Measurements from ENCODE around the gene ZNF574.

The ZNF574 gene

DNA sequence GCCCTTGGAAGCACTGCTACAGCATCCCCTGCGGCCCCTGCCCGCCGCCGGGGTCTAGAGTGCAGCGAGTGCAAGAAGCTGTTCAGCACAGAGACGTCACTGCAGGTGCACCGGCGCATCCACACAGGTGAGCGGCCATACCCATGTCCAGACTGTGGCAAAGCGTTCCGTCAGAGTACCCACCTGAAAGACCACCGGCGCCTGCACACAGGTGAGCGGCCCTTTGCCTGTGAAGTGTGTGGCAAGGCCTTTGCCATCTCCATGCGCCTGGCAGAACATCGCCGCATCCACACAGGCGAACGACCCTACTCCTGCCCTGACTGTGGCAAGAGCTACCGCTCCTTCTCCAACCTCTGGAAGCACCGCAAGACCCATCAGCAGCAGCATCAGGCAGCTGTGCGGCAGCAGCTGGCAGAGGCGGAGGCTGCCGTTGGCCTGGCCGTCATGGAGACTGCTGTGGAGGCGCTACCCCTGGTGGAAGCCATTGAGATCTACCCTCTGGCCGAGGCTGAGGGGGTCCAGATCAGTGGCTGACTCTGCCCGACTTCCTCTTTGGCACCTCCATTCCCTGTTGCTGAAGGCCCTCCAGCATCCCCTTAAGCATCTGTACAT is 4.9 kb downstream of the ZNF574 start:
- Mint-ChIP-seq H3K9me3 (no peaks in the 10 kb centered on the region), H3K36me3 (peaks cover 5% of the 10 kb centered on the region), H3K4me1 (peaks cover 32% of the 10 kb centered on the region), H3K27me3 (no peaks in the 10 kb centered on the region), H3K27ac (no peak overlapping the region), H3K4me3 (no peak overlapping the region)
- ATAC-seq (ENCODE audit: low read depth): no peak
- DNase-seq (ENCODE audit: low spot score in 2 of 2): no peak

DNA sequence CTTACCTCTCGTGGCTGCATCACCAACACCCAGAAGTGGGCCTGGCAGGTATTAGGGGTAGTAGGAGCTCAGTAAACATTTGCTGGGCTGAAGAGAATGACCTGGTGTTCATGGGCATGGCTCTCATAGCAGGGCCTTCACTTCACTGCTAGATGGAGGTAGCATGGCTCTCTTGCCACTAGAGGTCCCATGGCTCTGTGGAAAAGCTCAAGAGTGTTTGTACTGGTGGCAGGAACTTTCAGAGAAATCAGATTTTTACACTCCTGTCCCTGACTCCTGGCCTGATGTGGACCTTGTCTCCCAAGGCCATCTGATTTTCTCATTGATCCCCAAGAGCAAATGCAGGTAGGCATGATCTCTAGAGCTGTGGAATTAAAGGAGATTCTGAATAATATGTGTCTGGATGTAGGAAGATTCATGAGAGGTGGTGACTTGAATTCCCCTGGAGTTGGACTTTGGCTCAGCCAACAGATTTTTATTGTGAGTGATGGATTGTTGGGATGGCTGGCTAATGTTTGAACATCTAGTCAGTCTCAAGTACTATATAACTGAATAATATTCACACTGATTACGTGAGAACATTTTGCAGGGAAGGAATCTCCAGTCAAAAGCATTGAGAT is 5.7 kb downstream of the ZNF574 start:
- Mint-ChIP-seq H3K27ac (peak overlapping the region; percentile 54), H3K4me3 (no peak overlapping the region), H3K36me3 (peaks cover 5% of the 10 kb centered on the region), H3K27me3 (no peaks in the 10 kb centered on the region), H3K9me3 (no peaks in the 10 kb centered on the region), H3K4me1 (peaks cover 30% of the 10 kb centered on the region)
- ATAC-seq (ENCODE audit: low read depth): peak; percentile 82
- DNase-seq (ENCODE audit: low spot score in 2 of 2): no peak

DNA sequence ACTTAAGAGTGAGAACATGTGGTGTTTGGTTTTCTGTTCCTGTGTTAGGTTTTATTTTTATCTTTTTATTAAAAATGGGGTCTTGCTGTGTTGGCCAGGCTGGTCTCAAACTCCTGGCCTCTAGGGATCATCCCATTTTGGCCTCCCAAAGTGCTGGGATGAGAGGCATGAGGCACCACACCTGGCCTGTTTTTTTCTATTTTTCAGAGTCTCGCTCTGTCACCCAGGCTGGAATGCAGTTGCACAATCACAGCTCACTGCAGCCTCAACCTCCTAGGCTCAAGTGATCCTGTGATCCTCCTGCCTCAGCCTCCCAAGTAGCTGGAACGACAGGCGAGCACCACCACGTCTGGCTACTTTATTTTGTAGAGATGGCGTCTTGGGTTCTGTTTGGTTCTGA is 7.6 kb downstream of the ZNF574 start:
- Mint-ChIP-seq H3K27me3 (no peaks in the 10 kb centered on the region), H3K4me1 (peaks cover 25% of the 10 kb centered on the region), H3K9me3 (no peaks in the 10 kb centered on the region), H3K4me3 (no peak overlapping the region), H3K36me3 (peaks cover 5% of the 10 kb centered on the region), H3K27ac (peak overlapping the region; percentile 54)
- DNase-seq (ENCODE audit: low spot score in 2 of 2): no peak
- ATAC-seq (ENCODE audit: low read depth): no peak

DNA sequence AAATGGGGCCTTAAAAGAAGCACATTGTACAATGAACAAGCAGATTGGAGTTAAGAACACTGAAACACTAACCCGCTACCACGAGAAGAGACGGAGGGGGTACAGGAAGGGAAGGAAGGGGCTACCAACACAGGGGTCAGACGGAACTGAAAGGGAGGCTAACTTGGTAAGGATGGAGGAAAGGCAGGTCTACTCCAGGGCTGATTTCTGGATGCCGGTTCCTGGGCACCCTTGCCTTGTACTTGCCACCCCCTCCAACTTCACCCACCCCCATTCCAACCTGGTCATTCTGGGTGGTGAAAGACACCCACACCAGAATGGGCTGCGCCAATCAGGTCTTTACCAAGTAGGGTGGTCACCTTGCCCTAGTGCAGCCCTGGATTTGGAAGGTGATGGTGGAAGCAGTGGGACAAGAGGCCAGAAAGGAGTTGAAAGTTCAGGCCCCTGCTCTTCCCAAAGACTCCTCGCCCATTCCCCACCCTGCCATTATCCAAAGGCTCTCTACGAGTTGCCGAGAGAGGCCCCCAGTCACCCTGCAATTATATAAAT is 10.3 kb downstream of the ZNF574 start:
- peaks cover 7% of the 10 kb centered on the region for H3K36me3 Mint-ChIP-seq
- H3K4me3 Mint-ChIP-seq: no peak overlapping the region
- no peaks in the 10 kb centered on the region for H3K27me3 Mint-ChIP-seq
- DNase-seq (ENCODE audit: low spot score in 2 of 2): no peak
- ATAC-seq (ENCODE audit: low read depth): no peak
- H3K4me1 Mint-ChIP-seq: peaks cover 41% of the 10 kb centered on the region
- no peaks in the 10 kb centered on the region for H3K9me3 Mint-ChIP-seq
- peak overlapping the region; percentile 33 for H3K27ac Mint-ChIP-seq

DNA sequence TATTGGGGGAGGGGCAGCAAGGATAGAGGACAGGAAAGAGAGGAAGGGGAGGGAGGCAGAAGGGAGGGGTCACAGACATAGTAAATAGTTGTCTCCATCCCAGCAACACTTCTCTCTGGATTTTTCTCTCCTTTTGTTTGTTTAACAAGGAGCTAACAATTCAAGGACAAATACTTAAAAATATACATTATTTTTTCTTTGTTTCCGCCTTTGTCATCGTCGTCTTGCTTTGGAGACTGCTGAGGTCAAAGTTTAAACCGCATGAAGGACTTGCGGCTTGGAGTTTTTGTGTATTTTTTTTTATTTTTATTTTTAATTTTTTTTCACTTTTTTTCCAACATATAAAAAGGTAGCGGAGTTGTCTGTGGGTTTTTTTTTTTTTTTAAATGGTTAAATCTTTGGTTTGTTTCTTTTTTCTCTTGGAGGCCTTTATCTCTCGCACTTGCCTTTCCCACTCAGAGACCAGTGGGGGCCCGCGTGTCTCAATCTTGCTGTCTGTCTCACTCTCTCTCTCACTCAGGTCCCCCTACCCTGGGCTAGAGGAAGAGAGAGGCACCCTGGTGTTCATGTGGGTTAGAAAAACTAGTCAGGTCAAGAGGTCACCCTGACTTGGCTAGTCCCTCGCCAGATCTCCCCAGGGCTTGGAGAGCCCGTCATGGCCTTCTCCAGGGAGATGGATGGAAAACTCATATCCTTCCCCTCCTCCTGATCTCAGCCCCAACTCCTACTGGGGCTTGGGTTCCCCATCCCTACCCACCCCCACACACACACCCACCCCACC is 11.0 kb downstream of the ZNF574 start:
- H3K27ac Mint-ChIP-seq: peak overlapping the region; percentile 36
- no peak for DNase-seq (ENCODE audit: low spot score in 2 of 2)
- ATAC-seq (ENCODE audit: low read depth): peak; percentile 18
- H3K4me1 Mint-ChIP-seq: peaks cover 37% of the 10 kb centered on the region
- peaks cover 5% of the 10 kb centered on the region for H3K36me3 Mint-ChIP-seq
- no peaks in the 10 kb centered on the region for H3K27me3 Mint-ChIP-seq
- no peak overlapping the region for H3K4me3 Mint-ChIP-seq
- no peaks in the 10 kb centered on the region for H3K9me3 Mint-ChIP-seq

DNA sequence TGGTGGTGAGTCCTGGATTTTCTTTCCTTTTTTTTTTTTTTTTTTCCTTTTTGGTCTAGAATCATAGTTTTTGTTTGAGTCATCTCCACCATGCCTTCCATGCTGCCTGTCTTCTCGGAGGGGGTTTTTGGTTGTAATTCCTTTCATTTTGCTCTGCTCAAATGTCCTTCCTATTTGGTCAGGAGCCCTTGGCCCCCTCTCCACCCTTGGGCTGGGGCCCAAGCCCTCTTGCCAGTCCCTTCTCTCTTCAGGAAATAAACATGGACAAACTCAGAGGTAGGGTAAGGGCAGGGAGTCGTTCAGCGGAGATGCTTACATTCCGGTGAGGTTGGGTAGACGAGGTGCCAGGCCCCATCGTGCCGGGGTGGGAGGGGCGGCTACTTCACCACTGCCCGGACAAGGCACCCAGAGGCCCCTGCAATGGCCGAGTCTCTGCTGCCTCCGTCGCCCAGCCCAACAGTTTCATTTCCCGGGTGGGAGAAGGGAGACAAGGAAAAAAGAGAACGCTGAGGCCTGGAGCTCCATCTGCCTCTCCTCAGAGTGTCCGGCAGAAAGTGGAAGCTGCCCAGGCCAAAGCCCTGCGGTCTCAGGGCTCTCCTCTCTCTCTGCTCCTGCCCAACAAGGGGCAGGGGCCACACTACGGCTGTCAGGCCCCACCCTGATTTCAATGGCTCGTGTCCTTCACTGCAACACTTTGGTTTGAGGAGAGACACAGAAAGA is 12.7 kb downstream of the ZNF574 start:
- peak overlapping the region; percentile 78 for H3K27ac Mint-ChIP-seq
- peaks cover 9% of the 10 kb centered on the region for H3K36me3 Mint-ChIP-seq
- ATAC-seq (ENCODE audit: low read depth): no peak
- H3K9me3 Mint-ChIP-seq: no peaks in the 10 kb centered on the region
- H3K4me1 Mint-ChIP-seq: peaks cover 41% of the 10 kb centered on the region
- no peaks in the 10 kb centered on the region for H3K27me3 Mint-ChIP-seq
- peak overlapping the region; percentile 24 for H3K4me3 Mint-ChIP-seq
- no peak for DNase-seq (ENCODE audit: low spot score in 2 of 2)

DNA sequence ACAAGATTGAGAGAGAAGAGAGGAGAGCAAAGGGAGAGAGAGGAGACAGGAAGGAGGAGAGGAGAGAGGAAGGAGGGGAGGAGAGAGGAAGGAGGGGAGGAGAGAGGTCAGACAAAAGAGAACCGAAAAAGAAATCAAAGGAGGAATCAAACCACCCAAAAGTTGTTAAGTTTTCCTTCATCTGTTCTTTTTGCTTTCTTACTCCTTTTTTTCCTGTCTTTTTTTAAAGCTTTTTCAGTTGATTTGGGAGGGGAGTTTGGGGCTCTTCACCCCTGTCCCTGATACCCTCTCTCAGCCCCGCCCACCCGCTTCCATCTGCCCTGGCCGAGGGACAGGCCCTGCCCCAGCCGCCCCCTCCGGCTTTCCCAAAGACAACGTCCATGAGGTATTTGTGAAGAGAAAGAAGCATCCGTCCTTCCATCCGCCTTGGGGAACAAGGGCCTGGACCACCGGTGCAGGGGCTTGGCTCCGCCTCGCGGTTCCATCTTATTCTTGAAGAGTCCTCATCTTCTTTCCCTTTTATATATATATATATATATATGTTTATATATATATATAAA is 13.3 kb downstream of the ZNF574 start:
- peak overlapping the region; percentile 78 for H3K27ac Mint-ChIP-seq
- DNase-seq (ENCODE audit: low spot score in 2 of 2) (no peak), ATAC-seq (ENCODE audit: low read depth) (no peak)
- no peaks in the 10 kb centered on the region for H3K27me3 Mint-ChIP-seq
- peaks cover 16% of the 10 kb centered on the region for H3K36me3 Mint-ChIP-seq
- no peaks in the 10 kb centered on the region for H3K9me3 Mint-ChIP-seq
- H3K4me3 Mint-ChIP-seq: peak overlapping the region; percentile 24
- peaks cover 42% of the 10 kb centered on the region for H3K4me1 Mint-ChIP-seq

DNA sequence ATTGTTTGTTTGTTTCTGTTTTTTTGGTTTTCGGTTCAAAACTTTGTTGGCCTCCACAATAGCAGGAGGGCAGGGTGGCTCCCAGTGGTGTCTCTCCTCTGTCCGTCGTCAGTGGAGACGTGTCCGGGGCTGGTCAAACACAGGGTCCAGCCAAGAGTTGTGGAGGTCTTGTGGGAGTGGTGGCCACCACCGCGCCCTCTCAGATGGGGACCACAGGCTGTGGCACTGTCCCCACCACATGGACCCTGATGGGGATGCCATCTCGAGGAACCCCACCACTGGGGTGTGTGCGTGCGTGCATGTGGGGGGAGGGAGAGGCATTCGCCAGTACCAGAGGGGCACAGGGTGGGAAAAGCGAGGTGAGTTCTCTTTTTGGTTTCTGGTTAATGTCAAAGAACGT is 13.8 kb downstream of the ZNF574 start:
- H3K9me3 Mint-ChIP-seq: no peaks in the 10 kb centered on the region
- H3K4me1 Mint-ChIP-seq: peaks cover 43% of the 10 kb centered on the region
- ATAC-seq (ENCODE audit: low read depth) (no peak), DNase-seq (ENCODE audit: low spot score in 2 of 2) (no peak)
- H3K27ac Mint-ChIP-seq: peak overlapping the region; percentile 78
- H3K4me3 Mint-ChIP-seq: no peak overlapping the region
- no peaks in the 10 kb centered on the region for H3K27me3 Mint-ChIP-seq
- H3K36me3 Mint-ChIP-seq: peaks cover 21% of the 10 kb centered on the region

DNA sequence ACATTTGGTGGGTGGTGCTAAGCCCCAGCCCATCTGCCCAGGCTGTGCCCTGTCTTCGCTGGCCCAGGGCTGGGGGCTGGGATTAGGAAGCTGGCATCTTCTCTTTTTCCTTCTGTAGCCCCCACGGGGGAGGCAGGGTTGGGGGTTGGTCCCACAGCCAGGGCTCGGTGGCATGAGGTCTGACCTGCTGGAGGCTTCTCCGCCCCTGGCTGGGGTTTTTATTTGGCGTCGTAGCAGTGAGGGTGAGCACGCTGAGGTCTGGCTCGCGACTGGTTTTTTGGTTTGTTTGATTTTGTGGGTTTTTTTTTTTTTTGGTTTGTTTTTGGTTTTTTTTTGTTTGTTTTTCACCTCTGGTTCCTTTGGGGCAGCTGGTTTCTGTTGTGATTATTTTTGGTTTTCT is 14.7 kb downstream of the ZNF574 start:
- DNase-seq (ENCODE audit: low spot score in 2 of 2) (no peak), ATAC-seq (ENCODE audit: low read depth) (peak; percentile 10)
- Mint-ChIP-seq H3K36me3 (peaks cover 23% of the 10 kb centered on the region), H3K4me1 (peaks cover 46% of the 10 kb centered on the region), H3K9me3 (no peaks in the 10 kb centered on the region), H3K4me3 (no peak overlapping the region), H3K27ac (peak overlapping the region; percentile 78), H3K27me3 (no peaks in the 10 kb centered on the region)

DNA sequence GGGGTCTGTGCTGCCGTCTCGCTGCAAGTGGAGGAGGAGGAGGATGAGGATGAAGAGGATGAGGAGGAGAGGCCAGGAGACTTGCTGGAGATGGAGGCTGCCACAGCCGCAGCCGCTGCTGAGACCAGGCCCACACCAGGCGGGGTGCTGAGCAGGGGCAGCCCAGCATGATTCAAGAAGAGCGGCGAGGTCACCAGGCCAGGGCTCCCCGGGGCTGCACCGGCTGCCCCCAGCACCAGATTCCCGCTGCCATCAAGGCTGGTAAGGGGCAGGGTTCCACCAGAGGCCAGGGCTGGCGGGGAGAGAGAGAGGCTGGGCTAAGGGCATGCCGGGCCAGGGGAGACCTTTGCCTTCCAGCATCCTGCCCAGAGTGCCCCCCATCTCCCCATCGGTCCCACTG is 15.3 kb downstream of the ZNF574 start:
- Mint-ChIP-seq H3K9me3 (no peaks in the 10 kb centered on the region), H3K27ac (peak overlapping the region; percentile 78), H3K27me3 (no peaks in the 10 kb centered on the region), H3K4me1 (peaks cover 40% of the 10 kb centered on the region), H3K4me3 (no peak overlapping the region), H3K36me3 (peaks cover 23% of the 10 kb centered on the region)
- DNase-seq (ENCODE audit: low spot score in 2 of 2) (no peak), ATAC-seq (ENCODE audit: low read depth) (no peak)

DNA sequence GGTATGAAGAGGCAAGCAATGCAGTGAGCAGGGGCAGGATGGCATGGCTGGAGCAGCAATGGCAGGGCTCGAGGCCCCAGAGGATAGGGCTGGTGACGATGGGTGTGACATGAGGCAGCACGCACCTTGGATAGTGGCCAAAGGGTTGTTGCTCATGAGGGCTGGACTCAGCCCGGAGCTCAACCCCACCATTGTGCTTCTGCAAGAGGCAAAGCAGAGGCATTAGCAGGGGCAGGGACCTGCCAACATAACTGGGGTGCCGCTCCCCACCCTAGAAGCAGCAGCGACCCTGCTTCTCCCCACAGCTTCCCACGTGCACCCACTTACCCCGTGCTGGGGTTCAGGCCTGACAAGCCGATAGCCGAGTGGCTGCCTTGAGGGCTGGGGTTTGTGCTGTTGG is 15.8 kb downstream of the ZNF574 start:
- DNase-seq (ENCODE audit: low spot score in 2 of 2) (no peak), ATAC-seq (ENCODE audit: low read depth) (no peak)
- no peak overlapping the region for H3K27ac Mint-ChIP-seq
- H3K4me1 Mint-ChIP-seq: peaks cover 40% of the 10 kb centered on the region
- H3K27me3 Mint-ChIP-seq: no peaks in the 10 kb centered on the region
- H3K4me3 Mint-ChIP-seq: no peak overlapping the region
- peaks cover 26% of the 10 kb centered on the region for H3K36me3 Mint-ChIP-seq
- no peaks in the 10 kb centered on the region for H3K9me3 Mint-ChIP-seq

DNA sequence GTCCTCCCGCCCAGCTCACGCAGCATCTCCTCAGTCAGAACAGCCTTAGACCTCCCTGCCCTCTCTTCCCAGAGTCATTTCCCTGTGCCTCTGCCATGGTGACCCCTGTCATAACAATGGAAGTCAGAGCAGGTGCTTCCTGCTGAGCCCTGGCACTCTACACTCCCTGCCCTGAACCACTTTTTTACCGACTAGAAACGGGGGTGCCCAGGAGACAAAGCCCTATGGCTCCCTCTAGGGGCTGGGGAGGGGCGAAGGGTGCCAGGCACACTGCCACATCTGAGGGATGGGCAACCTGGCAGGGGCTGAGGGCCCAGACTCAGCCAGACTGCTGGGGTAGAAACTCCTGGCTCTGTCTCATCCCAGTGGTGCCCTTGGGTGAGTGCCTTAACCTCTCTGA is 16.4 kb downstream of the ZNF574 start:
- peaks cover 38% of the 10 kb centered on the region for H3K4me1 Mint-ChIP-seq
- ATAC-seq (ENCODE audit: low read depth) (peak; percentile 75), DNase-seq (ENCODE audit: low spot score in 2 of 2) (peak in 1 of 2 donors; percentile 50)
- no peaks in the 10 kb centered on the region for H3K27me3 Mint-ChIP-seq
- H3K4me3 Mint-ChIP-seq: peak overlapping the region; percentile 8
- peaks cover 26% of the 10 kb centered on the region for H3K36me3 Mint-ChIP-seq
- peak overlapping the region; percentile 38 for H3K27ac Mint-ChIP-seq
- H3K9me3 Mint-ChIP-seq: no peaks in the 10 kb centered on the region

DNA sequence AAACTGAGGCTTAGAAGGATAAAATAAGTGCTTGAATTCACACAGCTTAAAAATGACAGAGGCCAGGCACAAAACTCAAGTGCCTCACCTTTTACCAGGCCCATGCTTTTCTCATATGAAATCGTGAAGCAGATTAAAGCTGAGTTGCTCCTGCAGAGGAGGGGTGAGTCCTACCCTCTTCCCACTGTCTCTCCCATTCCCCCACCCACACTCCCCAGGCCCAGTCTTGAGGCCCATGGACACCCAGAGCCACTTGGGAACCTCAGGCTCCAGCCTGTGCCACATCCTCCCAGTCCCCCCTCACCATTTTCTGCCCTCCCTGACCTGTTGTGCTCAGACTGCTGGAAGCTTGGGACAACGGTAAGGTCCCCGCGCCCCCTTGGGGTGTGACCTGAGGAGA is 17.5 kb downstream of the ZNF574 start:
- ATAC-seq (ENCODE audit: low read depth): no peak
- Mint-ChIP-seq H3K9me3 (no peaks in the 10 kb centered on the region), H3K27me3 (no peaks in the 10 kb centered on the region), H3K27ac (no peak overlapping the region), H3K4me3 (no peak overlapping the region), H3K36me3 (peaks cover 27% of the 10 kb centered on the region), H3K4me1 (peaks cover 28% of the 10 kb centered on the region)
- no peak for DNase-seq (ENCODE audit: low spot score in 2 of 2)

All from memory B cell (primary cell).